ENCODE measurements around the gene PPP2R3A.

The PPP2R3A gene

DNA sequence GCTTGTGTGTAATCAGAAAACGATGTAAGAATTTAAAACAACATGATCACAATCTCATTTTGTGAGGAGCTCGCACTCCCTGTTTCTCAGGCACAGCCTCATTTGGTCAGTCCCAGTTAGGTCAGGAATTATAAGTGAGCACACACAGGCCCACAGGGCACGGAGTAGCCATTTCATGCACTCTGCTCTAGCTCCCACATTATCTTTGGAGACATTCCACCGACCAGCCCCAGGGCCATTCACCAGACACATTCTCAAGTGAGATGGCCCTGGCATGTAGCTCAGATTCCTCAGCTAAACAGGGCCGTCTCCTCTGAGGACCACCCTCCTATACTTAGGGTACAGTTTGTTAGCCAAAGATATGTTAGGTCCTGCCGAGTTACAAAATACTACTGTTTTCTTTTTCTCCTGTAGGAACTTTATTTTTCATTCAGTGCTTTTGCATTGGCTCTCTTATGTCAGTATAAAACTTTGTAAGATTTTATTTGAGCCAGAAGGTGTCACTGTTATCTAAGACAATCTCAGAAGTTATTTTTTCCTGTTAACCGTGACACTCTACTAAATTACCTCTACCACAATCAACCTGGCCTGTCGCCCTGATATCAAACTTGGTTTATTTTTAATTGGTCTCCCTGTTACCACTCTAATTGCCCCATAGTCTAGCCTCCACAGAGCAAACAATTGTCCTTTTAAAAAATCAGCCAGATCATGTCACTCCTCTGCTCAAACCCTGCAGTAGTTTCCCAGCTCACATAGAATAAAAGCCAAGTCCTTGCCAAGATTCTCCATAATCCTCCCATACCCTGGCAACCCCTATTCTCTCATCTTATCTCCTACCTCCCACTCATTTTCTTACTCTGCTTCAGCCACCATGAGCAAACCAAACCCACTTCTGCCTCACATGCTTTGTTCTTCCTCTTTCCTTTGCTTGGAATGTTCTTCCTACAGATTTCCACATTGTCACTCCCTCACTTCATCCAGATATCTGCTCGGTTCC, 105.7 kb downstream of the PPP2R3A start:
- Histone ChIP-seq H3K36me3 (ENCODE audit: low read depth) (peaks cover 8% of the 10 kb centered on the region; the same call in 1 of the 2 replicates), H3K27ac (ENCODE audit: poor library complexity, severe bottlenecking) (peak overlapping the region; percentile 66), H3K4me3 (ENCODE audit: severe bottlenecking) (no peak overlapping the region), H3K27me3 (ENCODE audit: insufficient read depth, poor library complexity, severe bottlenecking) (no peaks in the 10 kb centered on the region), H3K4me1 (ENCODE audit: insufficient read depth, poor library complexity, severe bottlenecking) (peaks cover 16% of the 10 kb centered on the region), H3K9me3 (ENCODE audit: severe bottlenecking) (no peaks in the 10 kb centered on the region)
- ATAC-seq (ENCODE audit: low read depth): peak; percentile 29; the same call in 1 of the 3 replicates
- DNase-seq (ENCODE audit: low spot score): no peak
- TF ChIP-seq, protein P1, sequence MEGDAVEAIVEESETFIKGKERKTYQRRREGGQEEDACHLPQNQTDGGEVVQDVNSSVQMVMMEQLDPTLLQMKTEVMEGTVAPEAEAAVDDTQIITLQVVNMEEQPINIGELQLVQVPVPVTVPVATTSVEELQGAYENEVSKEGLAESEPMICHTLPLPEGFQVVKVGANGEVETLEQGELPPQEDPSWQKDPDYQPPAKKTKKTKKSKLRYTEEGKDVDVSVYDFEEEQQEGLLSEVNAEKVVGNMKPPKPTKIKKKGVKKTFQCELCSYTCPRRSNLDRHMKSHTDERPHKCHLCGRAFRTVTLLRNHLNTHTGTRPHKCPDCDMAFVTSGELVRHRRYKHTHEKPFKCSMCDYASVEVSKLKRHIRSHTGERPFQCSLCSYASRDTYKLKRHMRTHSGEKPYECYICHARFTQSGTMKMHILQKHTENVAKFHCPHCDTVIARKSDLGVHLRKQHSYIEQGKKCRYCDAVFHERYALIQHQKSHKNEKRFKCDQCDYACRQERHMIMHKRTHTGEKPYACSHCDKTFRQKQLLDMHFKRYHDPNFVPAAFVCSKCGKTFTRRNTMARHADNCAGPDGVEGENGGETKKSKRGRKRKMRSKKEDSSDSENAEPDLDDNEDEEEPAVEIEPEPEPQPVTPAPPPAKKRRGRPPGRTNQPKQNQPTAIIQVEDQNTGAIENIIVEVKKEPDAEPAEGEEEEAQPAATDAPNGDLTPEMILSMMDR (IDR thresholded peaks at IDR 0.05; ENCODE audit: poor library complexity, severe bottlenecking): peak; percentile 45

DNA sequence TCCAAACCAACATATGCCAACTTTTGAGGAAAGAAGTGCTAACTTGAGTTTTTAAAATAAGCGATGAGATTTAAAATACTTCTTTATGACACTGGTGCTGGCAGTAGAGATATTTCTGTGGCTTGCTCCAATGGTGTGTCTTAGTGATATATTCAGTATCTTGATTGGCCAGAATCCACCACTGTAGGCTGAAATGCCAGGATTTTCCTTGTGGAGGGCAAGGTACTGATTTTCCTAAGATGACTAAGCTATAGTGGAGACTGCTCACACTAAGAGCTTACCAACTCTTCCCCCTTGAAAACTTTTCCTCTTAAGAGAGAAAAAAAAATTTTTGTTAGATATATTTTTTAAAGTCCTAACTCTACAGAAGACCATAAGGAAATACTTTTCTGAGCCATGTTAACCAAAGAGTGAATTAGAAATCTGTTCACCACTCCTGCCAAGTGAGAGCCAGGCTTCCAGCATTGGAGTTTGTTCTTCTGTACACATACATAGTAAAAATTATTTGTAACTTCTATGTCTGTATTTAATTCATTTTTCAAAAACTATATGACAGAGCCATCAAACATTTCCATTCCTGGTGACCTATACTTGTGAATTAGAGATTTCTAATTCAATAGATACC, 109.1 kb downstream of the PPP2R3A start:
- H3K36me3 ChIP-seq (ENCODE audit: low read depth): peaks cover 8% of the 10 kb centered on the region; the same call in 1 of the 2 replicates
- ATAC-seq (ENCODE audit: low read depth) (no peak), DNase-seq (ENCODE audit: low spot score) (no peak)
- H3K27ac ChIP-seq (ENCODE audit: poor library complexity, severe bottlenecking): no peak overlapping the region
- no peak overlapping the region for H3K4me3 ChIP-seq (ENCODE audit: severe bottlenecking)
- TF ChIP-seq, protein P1 (IDR thresholded peaks at IDR 0.05; ENCODE audit: poor library complexity, severe bottlenecking): no peak
- H3K4me1 ChIP-seq (ENCODE audit: insufficient read depth, poor library complexity, severe bottlenecking): peaks cover 15% of the 10 kb centered on the region
- no peaks in the 10 kb centered on the region for H3K27me3 ChIP-seq (ENCODE audit: insufficient read depth, poor library complexity, severe bottlenecking)
- H3K9me3 ChIP-seq (ENCODE audit: severe bottlenecking): no peaks in the 10 kb centered on the region

GRCh38 chr3:136075218-136075808, 109.8 kb downstream of the PPP2R3A start:
- H3K9me3 ChIP-seq (ENCODE audit: severe bottlenecking): no peaks in the 10 kb centered on the region
- no peaks in the 10 kb centered on the region for H3K27me3 ChIP-seq (ENCODE audit: insufficient read depth, poor library complexity, severe bottlenecking)
- H3K36me3 ChIP-seq (ENCODE audit: low read depth): peaks cover 8% of the 10 kb centered on the region; the same call in 1 of the 2 replicates
- TF ChIP-seq, protein P1 (IDR thresholded peaks at IDR 0.05; ENCODE audit: poor library complexity, severe bottlenecking): peak; percentile 98
- H3K27ac ChIP-seq (ENCODE audit: poor library complexity, severe bottlenecking): no peak overlapping the region
- H3K4me3 ChIP-seq (ENCODE audit: severe bottlenecking): no peak overlapping the region
- peak; percentile 72 for ATAC-seq (ENCODE audit: low read depth)
- peaks cover 8% of the 10 kb centered on the region for H3K4me1 ChIP-seq (ENCODE audit: insufficient read depth, poor library complexity, severe bottlenecking)
- no peak for DNase-seq (ENCODE audit: low spot score)

- H3K4me1 ChIP-seq (ENCODE audit: insufficient read depth, poor library complexity, severe bottlenecking): peaks cover 3% of the 10 kb centered on the region
- H3K27ac ChIP-seq (ENCODE audit: poor library complexity, severe bottlenecking): no peak overlapping the region
- no peak overlapping the region for H3K4me3 ChIP-seq (ENCODE audit: severe bottlenecking)
- ATAC-seq (ENCODE audit: low read depth): no peak
- H3K27me3 ChIP-seq (ENCODE audit: insufficient read depth, poor library complexity, severe bottlenecking): no peaks in the 10 kb centered on the region
- DNase-seq (ENCODE audit: low spot score): no peak
- TF ChIP-seq, protein P1 (IDR thresholded peaks at IDR 0.05; ENCODE audit: poor library complexity, severe bottlenecking): no peak
- H3K9me3 ChIP-seq (ENCODE audit: severe bottlenecking): no peaks in the 10 kb centered on the region
- H3K36me3 ChIP-seq (ENCODE audit: low read depth): peaks cover 5% of the 10 kb centered on the region; the same call in 1 of the 2 replicates
Observed at GRCh38 chr3:136075811-136076210, 110.3 kb downstream of the PPP2R3A start.
